Activated B cell treated with CpG ODN at 0.5 μM for 24 hours (primary cell): ENCODE data around the gene SLC10A7. TPM values are rescaled to one million over a fixed set of nuclear protein-coding genes. Genes with fewer than 3 reads are reported as not detected.

Experiments used
- ATAC-seq: fragments of 200-7000 bp; cut with Tn5 transposase; one replicate; pipeline ENCODE4 v1.10.0; 2021; ENCODE audit warnings: low read depth, mild to moderate bottlenecking, moderate library complexity
- CTCF ChIA-PET: fragments of 350-600 bp; sonication (Branson Sonifier 250); formaldehyde crosslinking; loops from one replicate; lab custom pipeline; 2021; ENCODE audit warnings: antibody characterized with exemption; lab: Charles Lee
- POLR2A ChIA-PET: fragments of 350-600 bp; sonication (Branson Sonifier 250); formaldehyde crosslinking; loops from one replicate; lab custom pipeline; 2021; ENCODE audit warnings: antibody characterized with exemption; lab: Charles Lee
- DNase-seq: peaks from one replicate; pipeline ENCODE4 v3.0.0; 2022
- H3K27ac Mint-ChIP-seq: one replicate; pipeline ENCODE4 v1.8.0; 2020; ENCODE audit warnings: mixed read lengths
- H3K27me3 Mint-ChIP-seq: one replicate; pipeline ENCODE4 v1.8.0; 2021; ENCODE audit warnings: mixed read lengths
- H3K36me3 Mint-ChIP-seq: one replicate; pipeline ENCODE4 v1.8.0; 2021; ENCODE audit warnings: low read depth, mixed read lengths
- H3K4me1 Mint-ChIP-seq: one replicate; pipeline ENCODE4 v1.8.0; 2021; ENCODE audit warnings: mixed read lengths
- H3K4me3 Mint-ChIP-seq: one replicate; pipeline ENCODE4 v1.8.0; 2020; ENCODE audit warnings: mild to moderate bottlenecking, mixed read lengths
- H3K9me3 Mint-ChIP-seq: one replicate; pipeline ENCODE4 v1.8.0; 2020; ENCODE audit warnings: mixed read lengths
- intact Hi-C: fragments of 100-400 bp; cut with micrococcal nuclease; formaldehyde crosslinking; loops from one replicate; pipeline ENCODE4 v1.15.1; 2024
- total RNA-seq: library from RNA; stranded (reverse); gene quantifications from 2 replicates; pipeline ENCODE4 v1.2.3, GENCODE V29; 2022
- TF ChIP-seq, protein P1 (sequence below): fragments of 200-600 bp; IDR thresholded peaks from one replicate; pipeline ENCODE4 v1.8.0; 2022; ENCODE audit warnings: antibody characterized with exemption, mild to moderate bottlenecking

The SLC10A7 gene
- total RNA-seq, 1 donor from 2014 or later: 16.3 TPM

DNA sequence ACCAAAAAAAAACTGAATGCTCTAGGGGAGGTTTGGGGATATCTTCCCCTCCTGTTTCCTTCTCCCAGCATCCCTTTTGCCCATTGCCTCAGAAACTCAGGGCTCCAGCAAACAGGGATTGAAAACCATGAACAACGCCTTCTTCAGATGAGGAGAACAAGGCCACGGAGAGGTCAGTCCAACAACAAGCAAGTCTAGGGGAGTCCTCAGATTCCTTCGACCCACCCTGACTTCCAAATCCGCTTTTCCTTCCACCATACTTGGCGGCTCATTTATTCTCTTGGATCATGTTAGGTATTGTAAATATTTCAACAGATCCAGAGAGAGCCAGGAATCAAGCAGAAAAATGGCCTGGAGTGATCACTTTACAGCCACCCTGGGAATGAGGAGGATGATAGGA lies 285.5 kb downstream of the SLC10A7 start:
- Mint-ChIP-seq H3K9me3 (peaks cover 3% of the 10 kb centered on the region), H3K4me1 (no peaks in the 10 kb centered on the region)
- no peak for ATAC-seq

DNA sequence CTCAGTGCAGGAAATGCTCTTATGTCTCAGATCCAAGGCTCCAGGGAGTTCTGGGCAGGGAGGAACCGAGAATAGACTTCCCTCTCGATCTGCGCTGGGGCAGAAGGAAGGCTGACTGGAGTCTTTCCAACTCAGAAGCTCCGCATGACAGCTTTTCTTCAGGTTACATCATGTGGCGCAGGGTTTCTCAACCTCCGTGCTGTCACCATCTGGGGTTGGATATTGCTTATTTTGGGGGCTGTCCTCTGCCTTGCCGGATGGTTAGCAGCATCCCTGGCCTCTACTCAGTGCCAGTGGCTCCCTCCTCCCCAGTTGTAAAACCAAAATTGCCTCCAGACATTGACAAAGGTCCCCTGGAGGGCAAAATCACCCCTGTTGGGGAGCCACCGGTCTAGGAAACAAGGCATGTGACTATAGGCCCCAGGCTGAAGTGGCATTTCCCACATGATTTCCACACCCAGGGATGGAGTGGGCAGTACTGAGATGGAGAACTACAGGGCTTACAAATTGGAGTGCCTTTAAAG lies 286.0 kb downstream of the SLC10A7 start:
- H3K27me3 Mint-ChIP-seq: no peaks in the 10 kb centered on the region
- ATAC-seq: no peak
- CTCF ChIA-PET: interaction anchor here (0.8 kb wide), 1 partner anchor 861 kb away, joined by 3 read pairs; no protein-coding TSS in a partner anchor
- POLR2A ChIA-PET: no interaction called here
- TF ChIP-seq, protein P1, sequence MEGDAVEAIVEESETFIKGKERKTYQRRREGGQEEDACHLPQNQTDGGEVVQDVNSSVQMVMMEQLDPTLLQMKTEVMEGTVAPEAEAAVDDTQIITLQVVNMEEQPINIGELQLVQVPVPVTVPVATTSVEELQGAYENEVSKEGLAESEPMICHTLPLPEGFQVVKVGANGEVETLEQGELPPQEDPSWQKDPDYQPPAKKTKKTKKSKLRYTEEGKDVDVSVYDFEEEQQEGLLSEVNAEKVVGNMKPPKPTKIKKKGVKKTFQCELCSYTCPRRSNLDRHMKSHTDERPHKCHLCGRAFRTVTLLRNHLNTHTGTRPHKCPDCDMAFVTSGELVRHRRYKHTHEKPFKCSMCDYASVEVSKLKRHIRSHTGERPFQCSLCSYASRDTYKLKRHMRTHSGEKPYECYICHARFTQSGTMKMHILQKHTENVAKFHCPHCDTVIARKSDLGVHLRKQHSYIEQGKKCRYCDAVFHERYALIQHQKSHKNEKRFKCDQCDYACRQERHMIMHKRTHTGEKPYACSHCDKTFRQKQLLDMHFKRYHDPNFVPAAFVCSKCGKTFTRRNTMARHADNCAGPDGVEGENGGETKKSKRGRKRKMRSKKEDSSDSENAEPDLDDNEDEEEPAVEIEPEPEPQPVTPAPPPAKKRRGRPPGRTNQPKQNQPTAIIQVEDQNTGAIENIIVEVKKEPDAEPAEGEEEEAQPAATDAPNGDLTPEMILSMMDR: no peak
- DNase-seq: no peak
- H3K4me3 Mint-ChIP-seq: no peak overlapping the region
- H3K27ac Mint-ChIP-seq: no peak overlapping the region
- H3K36me3 Mint-ChIP-seq: no peaks in the 10 kb centered on the region
- intact Hi-C loops: no loop called here
- H3K9me3 Mint-ChIP-seq: peaks cover 3% of the 10 kb centered on the region
- no peaks in the 10 kb centered on the region for H3K4me1 Mint-ChIP-seq

More for the DNA sequence above, 285.5 kb downstream of the SLC10A7 start:
- intact Hi-C loops: no loop called here
- H3K36me3 Mint-ChIP-seq: no peaks in the 10 kb centered on the region
- H3K27me3 Mint-ChIP-seq: no peaks in the 10 kb centered on the region
- DNase-seq: no peak
- H3K4me3 Mint-ChIP-seq: no peak overlapping the region
- POLR2A ChIA-PET: no interaction called here
- H3K27ac Mint-ChIP-seq: no peak overlapping the region
- CTCF ChIA-PET: no interaction called here
- TF ChIP-seq, protein P1: no peak

DNA sequence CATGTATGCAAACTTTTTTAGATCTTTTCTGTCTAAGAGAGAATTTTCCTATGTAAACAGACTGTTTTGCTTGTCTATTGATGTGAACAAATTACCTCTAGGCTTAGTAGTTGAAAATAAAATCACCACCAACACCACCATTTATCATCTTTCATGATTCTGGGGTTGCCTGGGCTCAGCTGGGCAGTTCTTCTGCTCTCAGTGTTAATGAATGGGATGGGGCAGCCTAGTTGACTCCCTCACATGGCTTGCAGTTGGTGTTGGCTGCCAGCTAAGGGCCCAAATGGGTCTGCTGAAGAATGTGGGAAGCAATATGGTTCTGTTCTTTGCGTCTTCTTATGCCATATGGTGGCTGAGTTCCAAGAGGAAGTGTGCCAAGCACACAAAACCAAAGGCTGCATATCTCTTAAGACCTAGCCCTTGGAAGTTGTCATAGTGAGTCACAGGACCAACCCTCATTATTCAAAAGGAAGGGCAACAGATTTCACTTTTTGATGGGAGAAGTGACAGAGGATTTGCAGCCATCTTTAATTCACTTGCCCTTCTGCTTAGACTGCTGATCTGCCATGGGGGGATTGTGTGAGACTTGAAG lies 289.5 kb downstream of the SLC10A7 start:
- H3K4me3 Mint-ChIP-seq: no peak overlapping the region
- CTCF ChIA-PET: interaction anchor here (1.6 kb wide), 1 partner anchor 11 kb away, joined by 4 read pairs; no protein-coding TSS in a partner anchor
- H3K27ac Mint-ChIP-seq: no peak overlapping the region
- DNase-seq (no peak), ATAC-seq (no peak)
- no peaks in the 10 kb centered on the region for H3K27me3 Mint-ChIP-seq
- peaks cover 3% of the 10 kb centered on the region for H3K9me3 Mint-ChIP-seq
- no peaks in the 10 kb centered on the region for H3K36me3 Mint-ChIP-seq
- intact Hi-C loops: no loop called here
- POLR2A ChIA-PET: no interaction called here
- TF ChIP-seq, protein P1: no peak
- H3K4me1 Mint-ChIP-seq: no peaks in the 10 kb centered on the region

DNA sequence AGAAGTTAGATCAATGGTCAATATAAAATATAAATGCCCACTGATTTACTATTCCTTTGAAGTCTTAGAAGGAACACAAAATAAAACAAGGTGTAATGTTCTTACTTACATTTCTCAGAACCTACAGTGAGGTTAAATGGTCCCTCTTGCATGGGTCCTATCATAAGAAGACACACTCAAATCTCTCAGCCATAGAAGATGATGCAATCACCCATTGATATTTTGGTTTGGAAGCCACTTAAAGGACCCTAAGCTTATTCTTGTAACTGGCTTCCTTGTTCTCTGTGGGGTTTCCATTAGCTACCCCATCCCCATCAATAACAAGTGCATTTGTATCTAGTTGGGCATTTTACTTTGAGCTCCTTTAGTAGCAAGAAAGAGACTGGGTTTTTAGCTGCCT lies 292.3 kb downstream of the SLC10A7 start:
- intact Hi-C loops: no loop called here
- H3K4me1 Mint-ChIP-seq: no peaks in the 10 kb centered on the region
- H3K27ac Mint-ChIP-seq: no peak overlapping the region
- peaks cover 2% of the 10 kb centered on the region for H3K36me3 Mint-ChIP-seq
- TF ChIP-seq, protein P1: no peak
- ChIA-PET CTCF (no interaction called here), POLR2A (no interaction called here)
- DNase-seq (no peak), ATAC-seq (no peak)
- H3K9me3 Mint-ChIP-seq: peaks cover 3% of the 10 kb centered on the region
- H3K4me3 Mint-ChIP-seq: no peak overlapping the region
- H3K27me3 Mint-ChIP-seq: no peaks in the 10 kb centered on the region

DNA sequence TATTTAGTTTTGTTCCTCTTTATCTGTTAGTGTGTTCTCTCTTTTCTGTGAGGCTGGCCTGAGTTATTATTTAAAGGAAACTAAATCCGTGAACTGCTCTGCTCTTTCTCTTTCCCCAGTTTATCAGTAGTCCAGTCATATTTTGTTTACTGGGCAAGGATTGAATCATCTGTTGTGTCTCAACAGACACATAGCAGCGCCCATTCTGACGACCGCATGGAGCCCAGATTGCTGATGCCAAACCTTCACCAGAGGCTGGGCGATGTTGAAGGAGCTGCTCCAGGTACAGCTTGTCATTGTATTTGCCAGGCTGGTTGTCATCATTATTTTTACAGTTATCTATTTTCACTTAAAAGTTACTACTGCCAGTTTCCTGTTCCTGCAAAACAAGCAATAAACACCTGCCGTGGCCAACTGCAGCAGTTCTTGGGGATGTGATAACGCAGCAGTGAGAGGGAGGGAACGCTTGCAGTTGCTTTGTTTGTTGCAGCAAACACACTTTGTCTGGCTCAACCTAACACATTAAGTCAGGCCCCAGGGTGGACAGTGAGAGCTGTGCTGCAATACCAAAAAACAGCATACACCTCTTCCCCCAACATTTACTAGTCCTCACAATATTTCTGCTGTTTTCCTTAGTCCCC lies 297.3 kb downstream of the SLC10A7 start:
- Mint-ChIP-seq H3K4me1 (no peaks in the 10 kb centered on the region), H3K4me3 (no peak overlapping the region), H3K9me3 (no peaks in the 10 kb centered on the region), H3K36me3 (peaks cover 2% of the 10 kb centered on the region), H3K27ac (no peak overlapping the region), H3K27me3 (no peaks in the 10 kb centered on the region)
- TF ChIP-seq, protein P1: no peak
- ChIA-PET POLR2A (no interaction called here), CTCF (no interaction called here)
- no peak for DNase-seq
- intact Hi-C loops: no loop called here
- no peak for ATAC-seq
